Subcutaneous adipose tissue (tissue), 4 donors: ENCODE data around the gene FAM181B. TPM values are rescaled to one million over a fixed set of nuclear protein-coding genes. Genes with fewer than 3 reads are reported as not detected.

Experiments
- CTCF ChIP-seq: fragments of 450-650 bp; IDR thresholded peaks from one replicate; pipeline ENCODE4 v1.5.1; 2016; ENCODE audit warnings: low read depth, mild to moderate bottlenecking, control low read depth, antibody characterized with exemption, moderate library complexity
- total RNA-seq, 4 donors: library from RNA; depleted of rRNA; stranded (reverse); fragments of >200 nt; gene quantifications; one replicate each; pipeline ENCODE4 v1.1.0, GENCODE V29; 2016

The FAM181B gene
- under 1 TPM in 2 of 4 donors, not detected in 2; 0.19 to 0.22 TPM for total RNA-seq

- TF ChIP-seq CTCF = no peak
Measured at GRCh38 chr11:82733444-82734119, at the start of gene FAM181B. FAM181B (minus strand) TSS chr11:82733864; CDS start chr11:82733729, 135 bp downstream.

DNA sequence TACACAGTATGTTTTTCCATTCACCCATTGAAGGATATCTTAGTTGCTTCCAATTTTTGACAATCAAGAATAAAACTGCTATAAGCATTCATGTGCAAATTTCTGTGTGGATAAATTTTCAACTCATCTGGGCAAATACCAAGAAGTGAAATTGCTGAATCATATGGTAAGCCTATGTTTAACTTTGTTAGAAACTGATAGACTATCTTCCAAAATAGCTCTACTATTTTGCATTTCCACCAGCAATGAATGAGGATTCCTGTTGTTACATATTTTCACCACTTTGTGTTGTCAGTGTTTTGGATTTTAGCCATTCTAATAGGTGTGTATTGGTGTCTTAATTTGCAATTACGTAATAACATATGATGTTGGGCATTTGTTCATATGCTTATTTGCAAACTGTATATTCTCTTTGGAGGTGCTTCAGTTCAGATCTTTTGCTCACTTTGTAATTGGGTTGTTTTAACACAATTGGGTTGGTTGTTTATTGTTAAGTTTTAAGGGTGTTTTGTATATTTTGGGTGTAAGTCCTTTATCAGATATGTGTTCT lies 49.2 kb upstream of the FAM181B start:
- TF ChIP-seq CTCF = no peak

DNA sequence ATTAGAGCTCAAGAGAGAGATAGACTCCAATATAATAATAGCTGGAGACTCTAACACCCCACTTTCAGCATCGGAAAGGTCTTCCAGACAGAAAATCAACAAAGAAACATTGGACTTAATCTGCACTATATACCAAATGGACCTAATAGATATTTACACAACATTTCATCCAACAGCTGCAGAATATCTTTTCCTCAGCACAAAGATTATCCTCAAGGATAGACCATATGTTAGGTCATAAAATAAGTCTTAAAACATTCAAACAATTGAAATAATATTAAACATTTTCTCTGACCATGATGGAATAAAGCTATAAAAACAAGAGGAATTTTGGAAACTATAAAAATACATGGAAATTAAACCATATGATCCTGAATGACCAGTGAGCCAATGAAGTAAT lies 45.1 kb upstream of the FAM181B start:
- TF ChIP-seq CTCF = no peak

GRCh38 chr11:82776377-82776776 lies 42.7 kb upstream of the FAM181B start:
- no peak for TF ChIP-seq CTCF

GRCh38 chr11:82775736-82776346 lies 42.2 kb upstream of the FAM181B start:
- TF ChIP-seq CTCF = no peak

GRCh38 chr11:82775218-82775617 lies 41.6 kb upstream of the FAM181B start:
- no peak for TF ChIP-seq CTCF

GRCh38 chr11:82771781-82772180 lies 38.1 kb upstream of the FAM181B start:
- TF ChIP-seq CTCF = no peak
